Breast epithelium (tissue), 4 donors: ENCODE results near the gene DIS3L. TPM values are rescaled to one million over a fixed set of nuclear protein-coding genes. Genes with fewer than 3 reads are reported as not detected.

Source experiments
- DNase-seq, 2 donors: peaks; one replicate each; pipeline ENCODE4 v3.0.0-alpha.2; 2019; ENCODE audit warnings: low spot score in 2 of 2
- H3K27ac ChIP-seq, 2 donors: fragments of 200-600 bp; sonication (generic) in 1 of 2; one replicate each; pipeline ENCODE4 v1.5.1; 2016 to 2019; ENCODE audit warnings: mild to moderate bottlenecking in 1 of 2
- H3K27me3 ChIP-seq, 2 donors: fragments of 200-600 bp; sonication (generic) in 1 of 2; one replicate each; pipeline versions ENCODE4 v1.5.1 to v1.6.0; 2017 to 2019; ENCODE audit warnings: control low read depth in 1 of 2, mild to moderate bottlenecking in 1 of 2
- H3K36me3 ChIP-seq: fragments of 200-600 bp; one replicate; pipeline ENCODE4 v1.5.1; 2019
- H3K4me1 ChIP-seq, 2 donors: fragments of 200-600 bp; sonication (generic); one replicate each; pipeline ENCODE4 v1.5.1; 2016 to 2019; ENCODE audit warnings: control low read depth in 1 of 2
- H3K4me3 ChIP-seq, 3 donors: fragments of 200-600 bp; sonication (generic); 1 replicate in 2 of 3; 2 replicates in 1 of 3; pipeline ENCODE4 v1.5.1; 2016 to 2019; ENCODE audit warnings: mild to moderate bottlenecking in 3 of 3, moderate library complexity in 2 of 3
- H3K9me3 ChIP-seq, 2 donors: fragments of 200-600 bp; sonication (generic) in 1 of 2; one replicate each; pipeline ENCODE4 v1.5.1; 2016 to 2019; ENCODE audit warnings: control low read depth in 1 of 2
- POLR2A ChIP-seq: fragments of 450-650 bp; IDR thresholded peaks from one replicate; pipeline ENCODE4 v1.6.1; 2016; ENCODE audit warnings: antibody characterized with exemption, mild to moderate bottlenecking, moderate library complexity
- POLR2AphosphoS5 ChIP-seq, 3 donors: sonication (generic); formaldehyde crosslinking; IDR thresholded peaks; one replicate each; pipeline ENCODE4 v1.6.1; 2017; ENCODE audit warnings: antibody characterized with exemption in 3 of 3
- intact Hi-C: fragments of 100-400 bp; cut with DNase I; formaldehyde crosslinking; loops from one replicate; pipeline ENCODE4 v1.15.1; 2023; ENCODE audit warnings: low total_unique reads
- total RNA-seq, 3 donors: library from RNA; depleted of rRNA; stranded (reverse); fragments of >200 nt; gene quantifications; one replicate each; pipeline ENCODE4 v1.1.0, GENCODE V29; 2016
- TF ChIP-seq, protein P1 (sequence below), 3 donors: fragments of 450-650 bp; IDR thresholded peaks; one replicate each; pipeline ENCODE4 v1.5.1; 2016 to 2017; ENCODE audit warnings: antibody characterized with exemption in 3 of 3, mild to moderate bottlenecking in 3 of 3, moderate library complexity in 3 of 3

Gene DIS3L
- total RNA-seq, 3 donors from 2014 or later = 37.0 to 46.4 (median 43.2) TPM

DNA sequence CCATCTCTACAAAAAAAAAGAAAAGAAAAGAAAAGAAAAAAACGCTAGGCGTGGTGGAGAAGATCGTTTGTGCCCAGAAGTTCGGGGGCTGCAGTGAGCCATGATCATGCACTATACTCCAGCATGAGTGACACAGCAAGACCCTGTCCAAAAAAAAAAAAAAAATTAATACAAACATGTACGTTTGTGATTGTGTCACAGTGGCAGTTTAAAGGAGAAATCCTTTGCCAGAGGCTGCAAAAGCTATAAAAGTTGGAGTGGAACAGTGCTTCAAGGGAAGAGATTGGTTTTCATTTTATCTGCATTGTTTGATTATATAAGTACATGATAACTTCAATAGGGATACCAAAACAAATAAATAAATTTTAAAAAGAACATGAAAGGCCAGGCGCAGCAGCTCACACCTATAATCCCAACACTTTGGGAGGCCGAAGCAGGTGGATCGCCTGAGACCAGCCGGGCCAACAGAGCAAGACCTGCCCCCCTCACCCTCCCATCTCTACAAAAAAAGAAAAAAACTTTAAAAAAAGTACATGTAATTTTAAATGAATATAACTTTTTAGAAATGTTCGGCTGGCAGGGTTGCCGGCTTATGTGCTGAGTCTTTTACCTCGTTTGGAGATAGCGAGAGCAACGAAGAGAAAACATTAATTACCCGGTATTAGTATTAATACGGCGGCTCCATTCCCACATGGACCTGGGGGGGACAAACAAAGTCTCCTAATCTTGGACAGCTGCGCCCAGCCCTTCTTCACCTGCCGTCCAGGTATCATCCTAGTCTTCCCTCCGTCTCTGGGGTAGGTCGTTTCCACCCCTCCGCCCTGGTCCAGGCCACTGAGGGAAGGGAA is 573 bp upstream of the DIS3L start:
- no peaks in the 10 kb centered on the region for H3K36me3 ChIP-seq
- TF ChIP-seq POLR2AphosphoS5 (IDR thresholded peaks at IDR 0.05) (no peak), POLR2A (no peak)
- TF ChIP-seq, protein P1, sequence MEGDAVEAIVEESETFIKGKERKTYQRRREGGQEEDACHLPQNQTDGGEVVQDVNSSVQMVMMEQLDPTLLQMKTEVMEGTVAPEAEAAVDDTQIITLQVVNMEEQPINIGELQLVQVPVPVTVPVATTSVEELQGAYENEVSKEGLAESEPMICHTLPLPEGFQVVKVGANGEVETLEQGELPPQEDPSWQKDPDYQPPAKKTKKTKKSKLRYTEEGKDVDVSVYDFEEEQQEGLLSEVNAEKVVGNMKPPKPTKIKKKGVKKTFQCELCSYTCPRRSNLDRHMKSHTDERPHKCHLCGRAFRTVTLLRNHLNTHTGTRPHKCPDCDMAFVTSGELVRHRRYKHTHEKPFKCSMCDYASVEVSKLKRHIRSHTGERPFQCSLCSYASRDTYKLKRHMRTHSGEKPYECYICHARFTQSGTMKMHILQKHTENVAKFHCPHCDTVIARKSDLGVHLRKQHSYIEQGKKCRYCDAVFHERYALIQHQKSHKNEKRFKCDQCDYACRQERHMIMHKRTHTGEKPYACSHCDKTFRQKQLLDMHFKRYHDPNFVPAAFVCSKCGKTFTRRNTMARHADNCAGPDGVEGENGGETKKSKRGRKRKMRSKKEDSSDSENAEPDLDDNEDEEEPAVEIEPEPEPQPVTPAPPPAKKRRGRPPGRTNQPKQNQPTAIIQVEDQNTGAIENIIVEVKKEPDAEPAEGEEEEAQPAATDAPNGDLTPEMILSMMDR (IDR thresholded peaks at IDR 0.05) = no peak
- DNase-seq = no peak
- H3K4me3 ChIP-seq = peak overlapping the region; percentile 65 to 91 (median 76)
- no peaks in the 10 kb centered on the region for H3K9me3 ChIP-seq
- intact Hi-C loops = no loop called here
- peaks cover 0 to 7% of the 10 kb centered on the region in 2 donors for H3K4me1 ChIP-seq
- no peaks in the 10 kb centered on the region for H3K27me3 ChIP-seq
- peak overlapping the region; percentile 90 to 94 for H3K27ac ChIP-seq

DNA sequence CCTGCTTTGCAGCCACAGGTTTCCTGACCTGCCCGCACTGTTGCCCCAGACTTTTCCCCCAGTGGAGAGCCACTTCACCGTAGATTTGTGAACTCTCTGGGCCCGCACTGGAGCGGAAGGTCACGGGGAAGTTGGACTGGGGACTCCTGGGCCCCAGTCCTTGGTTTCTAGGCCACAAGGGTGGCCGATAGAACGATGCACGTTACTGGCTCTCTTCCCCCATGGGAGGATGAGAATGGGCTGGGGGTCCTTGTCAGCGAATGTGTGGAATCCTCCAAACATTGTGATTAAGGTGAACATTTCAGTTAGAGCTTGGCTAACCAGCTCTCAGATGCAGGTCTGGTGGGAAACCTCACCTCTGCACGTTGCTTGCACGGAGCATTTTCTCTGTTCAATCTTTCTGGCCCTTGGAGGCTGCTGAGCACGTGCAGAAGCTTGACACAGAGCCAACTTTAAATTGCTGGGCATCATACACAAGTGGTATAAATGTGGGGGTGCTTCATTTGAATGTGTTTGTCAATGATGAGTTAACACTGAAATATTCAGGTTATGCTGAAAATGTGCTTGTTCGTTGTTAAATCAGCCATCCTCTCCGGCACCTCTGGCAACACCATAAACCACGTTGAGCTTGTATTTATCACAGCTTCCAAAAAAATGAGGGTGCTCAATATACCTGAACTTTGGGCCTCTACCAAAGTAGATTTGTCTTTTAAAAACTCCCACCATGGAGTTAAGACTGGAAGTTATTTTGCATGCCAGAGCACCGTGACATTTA is 976 bp downstream of the DIS3L start:
- Histone ChIP-seq H3K27me3 (no peaks in the 10 kb centered on the region), H3K27ac (peak overlapping the region; percentile 90 to 94), H3K4me3 (peak overlapping the region; percentile 65 to 91 (median 76)), H3K36me3 (no peaks in the 10 kb centered on the region), H3K4me1 (peaks cover 0 to 7% of the 10 kb centered on the region in 2 donors), H3K9me3 (no peaks in the 10 kb centered on the region)
- no peak for DNase-seq
- intact Hi-C loops = no loop called here
- TF ChIP-seq POLR2AphosphoS5 (IDR thresholded peaks at IDR 0.05) (no peak), POLR2A (no peak)

DNA sequence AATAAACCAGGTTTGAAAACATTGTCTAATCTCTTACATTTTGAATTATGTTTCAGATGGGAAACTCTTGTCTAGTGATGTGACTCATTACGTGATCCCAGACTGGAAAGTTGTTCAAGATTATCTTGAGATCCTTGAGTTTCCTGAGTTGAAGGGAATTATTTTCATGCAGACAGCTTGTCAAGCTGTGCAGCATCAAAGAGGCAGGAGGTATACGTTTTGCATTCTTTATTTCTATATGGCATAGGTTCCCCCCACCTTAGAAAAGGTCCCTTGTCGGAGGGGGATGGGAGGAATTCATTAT is 1.5 kb downstream of the DIS3L start:
- Histone ChIP-seq H3K4me1 (peaks cover 0 to 7% of the 10 kb centered on the region in 2 donors), H3K9me3 (no peaks in the 10 kb centered on the region), H3K36me3 (no peaks in the 10 kb centered on the region), H3K4me3 (peak overlapping the region in 2 of 3 donors; percentile 76 to 91), H3K27ac (peak overlapping the region in 1 of 2 donors; percentile 94), H3K27me3 (no peaks in the 10 kb centered on the region)
- no peak for DNase-seq
- intact Hi-C loops = no loop called here
- TF ChIP-seq POLR2A = no peak
- TF ChIP-seq POLR2AphosphoS5 (IDR thresholded peaks at IDR 0.05) = no peak
- TF ChIP-seq, protein P1 (IDR thresholded peaks at IDR 0.05) = no peak

DNA sequence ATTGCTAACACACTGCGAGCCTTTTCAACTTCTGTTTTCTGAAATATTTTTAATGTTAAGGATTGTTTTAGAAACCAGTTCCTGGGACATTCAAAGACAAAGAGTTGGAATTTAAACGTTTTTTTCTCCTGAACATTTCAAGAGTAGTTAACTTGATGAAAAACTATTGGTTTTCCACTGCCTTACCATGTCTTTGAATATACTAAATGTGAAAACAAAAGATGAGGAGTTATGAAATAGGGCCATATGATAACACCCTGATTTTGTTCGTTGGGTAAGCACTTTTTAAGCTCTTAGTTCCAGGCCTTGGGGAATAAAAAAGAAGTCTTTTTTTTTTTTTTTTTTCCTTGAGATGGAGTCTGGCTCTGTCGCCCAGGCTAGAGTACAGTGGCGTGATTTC is 2.8 kb downstream of the DIS3L start:
- no peaks in the 10 kb centered on the region for H3K36me3 ChIP-seq
- H3K9me3 ChIP-seq = no peaks in the 10 kb centered on the region
- DNase-seq = no peak
- H3K27ac ChIP-seq = no peak overlapping the region
- H3K27me3 ChIP-seq = no peaks in the 10 kb centered on the region
- TF ChIP-seq POLR2A (no peak), POLR2AphosphoS5 (IDR thresholded peaks at IDR 0.05) (no peak)
- TF ChIP-seq, protein P1 (IDR thresholded peaks at IDR 0.05) = no peak
- peaks cover 0 to 7% of the 10 kb centered on the region in 2 donors for H3K4me1 ChIP-seq
- intact Hi-C loops = no loop called here
- no peak overlapping the region for H3K4me3 ChIP-seq

DNA sequence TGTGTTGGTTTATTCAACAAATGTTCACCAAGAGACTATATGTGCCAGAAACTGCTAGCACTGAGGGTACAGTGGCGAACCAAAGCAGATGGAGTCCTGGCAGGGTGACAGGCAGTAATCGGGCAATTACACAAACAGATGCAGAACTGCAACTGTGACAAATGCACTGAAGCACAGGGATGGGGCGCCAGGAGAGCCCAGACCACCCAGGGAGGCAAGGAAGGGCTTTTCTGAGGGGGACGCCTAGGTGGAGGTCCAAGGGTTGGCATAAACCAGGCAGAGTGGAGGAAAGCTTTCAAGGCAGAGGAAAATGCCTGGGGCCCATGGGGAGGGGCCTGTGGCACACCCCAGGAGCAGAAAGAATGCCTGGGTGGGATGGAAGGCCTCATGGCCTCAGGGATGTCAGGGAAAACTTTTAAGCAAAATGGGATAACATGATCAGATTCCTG is 5.5 kb downstream of the DIS3L start:
- no peaks in the 10 kb centered on the region for H3K9me3 ChIP-seq
- DNase-seq = no peak
- no peak overlapping the region for H3K27ac ChIP-seq
- H3K27me3 ChIP-seq = no peaks in the 10 kb centered on the region
- no peak overlapping the region for H3K4me3 ChIP-seq
- intact Hi-C loops = no loop called here
- H3K36me3 ChIP-seq = no peaks in the 10 kb centered on the region
- H3K4me1 ChIP-seq = peaks cover 0 to 7% of the 10 kb centered on the region in 2 donors
- TF ChIP-seq, protein P1 (IDR thresholded peaks at IDR 0.05) = no peak
- TF ChIP-seq POLR2AphosphoS5 (IDR thresholded peaks at IDR 0.05) = no peak
- TF ChIP-seq POLR2A = no peak
